ENCODE measurements around the gene CPNE5. TPM values are rescaled to one million over a fixed set of nuclear protein-coding genes. Genes with fewer than 3 reads are reported as not detected.

The CPNE5 gene
- total and polyA plus RNA-seq, 2 of the 4 experiments (the other 2 are of a cell fraction): 0.07 TPM; not detected in 1

DNA sequence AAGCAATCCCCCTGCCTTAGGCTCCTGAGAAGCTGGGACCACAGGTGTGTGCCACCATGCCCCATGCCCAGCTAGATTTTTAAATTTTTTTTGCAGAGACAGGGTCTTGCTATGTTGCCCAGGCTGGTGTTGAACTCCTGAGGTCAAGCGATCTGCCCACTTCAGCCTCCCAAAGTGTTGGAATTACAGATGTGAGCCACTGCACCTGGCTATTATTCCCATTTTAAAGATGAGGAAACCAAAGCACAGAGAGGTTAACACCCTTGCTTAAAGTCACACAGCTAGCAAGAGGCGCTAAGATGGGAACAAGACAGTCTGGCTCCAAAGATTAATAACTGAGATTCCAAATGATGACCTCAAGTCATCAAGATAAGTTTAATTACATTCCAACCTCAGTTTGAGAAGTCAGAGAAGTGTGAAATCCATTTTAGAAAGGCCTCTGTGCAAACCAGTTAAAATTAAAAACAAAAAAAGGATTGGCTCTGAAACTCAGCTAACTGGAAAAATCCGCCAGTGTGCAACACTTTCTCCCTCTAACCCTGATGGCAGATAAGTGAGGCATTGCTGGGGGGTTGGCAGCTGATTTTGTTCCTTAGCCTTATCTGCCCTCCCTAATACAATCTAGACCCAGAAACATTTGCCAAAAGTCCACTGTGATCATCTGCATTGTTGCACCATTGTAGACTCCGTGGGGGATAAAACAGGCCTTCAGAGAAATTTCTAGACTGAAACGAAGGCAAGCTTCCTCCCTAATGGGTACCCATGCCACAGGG is 55.5 kb downstream of the CPNE5 start (continued):
- no peak for TF ChIP-seq FOS (IDR thresholded peaks at IDR 0.05; ENCODE audit: low read depth, low read length)

DNA sequence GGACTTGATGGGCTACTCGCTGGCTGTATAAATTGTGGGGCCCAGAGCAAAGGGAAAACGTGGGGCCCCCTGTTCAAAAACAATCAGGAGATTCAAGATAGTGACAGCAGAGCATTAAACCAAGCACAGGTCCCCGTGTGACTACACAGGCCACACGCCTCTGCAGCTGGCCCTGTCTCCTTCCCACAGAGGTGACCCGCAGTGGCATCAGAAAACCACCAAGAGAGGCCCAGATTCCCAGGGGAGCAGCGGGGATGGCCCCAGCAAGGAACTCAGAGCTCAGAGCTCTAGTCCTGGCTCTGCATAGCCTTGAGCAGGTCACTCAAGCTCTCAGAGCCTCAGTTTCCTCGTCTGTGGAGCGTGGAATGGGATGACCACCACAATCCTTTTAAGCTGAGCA is 57.6 kb downstream of the CPNE5 start:
- H3K4me1 ChIP-seq (ENCODE audit: control insufficient read depth, insufficient read depth, low read length): no peaks in the 10 kb centered on the region
- H3K27me3 ChIP-seq (ENCODE audit: control insufficient read depth, insufficient read depth, low read length): peaks cover 42% of the 10 kb centered on the region
- ATAC-seq (ENCODE audit: low read depth) (no peak), DNase-seq (no peak)
- H4K91ac ChIP-seq (ENCODE audit: insufficient read depth, low read depth, low read length): no peak overlapping the region
- 59% methylated on average over 7 of the region's 8 CpGs; no CpG with 5 or more reads in 1 of the 2 experiments for WGBS, 2 experiments (ENCODE audit: extremely low coverage in 2 of 2, insufficient read length in 1 of 2)
- TF ChIP-seq NFE2L2 (IDR thresholded peaks at IDR 0.05; ENCODE audit: low read depth, low read length): no peak
- no peak overlapping the region for H2BK5ac ChIP-seq (ENCODE audit: low read depth, low read length, poor library complexity, severe bottlenecking)
- intact Hi-C loops (cut with micrococcal nuclease): no loop called here
- no peak overlapping the region for H4K8ac ChIP-seq (ENCODE audit: low read depth in 2 of 2, low read length in 2 of 2)
- no peak overlapping the region for H3K56ac ChIP-seq (ENCODE audit: extremely low read depth, insufficient read depth, low read length)
- H3K23ac ChIP-seq (ENCODE audit: low read depth, low read length): no peak overlapping the region
- H2AK5ac ChIP-seq (ENCODE audit: low read depth, low read length): no peak overlapping the region
- H3K4me2 ChIP-seq (ENCODE audit: low read depth, low read length): no peak overlapping the region
- H3K79me1 ChIP-seq (ENCODE audit: low read depth in 1 of 2, low read length in 2 of 2): no peaks in the 10 kb centered on the region
- H4K5ac ChIP-seq (ENCODE audit: low read depth, low read length): no peak overlapping the region
- no peaks in the 10 kb centered on the region for H3K36me3 ChIP-seq (ENCODE audit: control insufficient read depth, insufficient read depth, low read length)
- no peak overlapping the region for H3K18ac ChIP-seq (ENCODE audit: low read depth, low read length)
- dilution Hi-C loops (cut with HindIII; ENCODE audit: low sequenced_read_pairs, unreplicated experiment): no loop called here
- no peaks in the 10 kb centered on the region; the same call in 1 of the 2 replicates for H3K9me1 ChIP-seq (ENCODE audit: insufficient read depth, low read length)
- no peak overlapping the region for H3K9ac ChIP-seq (ENCODE audit: low read depth, low read length)
- CTCF ChIA-PET: interaction anchor here (1.3 kb wide), 1 partner anchor 15 kb away, joined by 8 read pairs; no protein-coding TSS in a partner anchor
- H3K14ac ChIP-seq (replicated peaks; ENCODE audit: low read depth, low read length): no peak overlapping the region
- no peak overlapping the region for H2BK15ac ChIP-seq (ENCODE audit: low read depth, low read length)
- no peak overlapping the region for H3K4me3 ChIP-seq (ENCODE audit: insufficient read depth, low read depth, low read length)
- POLR2A ChIA-PET (ENCODE audit: unreplicated experiment): no interaction called here
- H2AFZ ChIP-seq (replicated peaks; ENCODE audit: low read length, poor library complexity): no peak overlapping the region
- in situ Hi-C loops (cut with MboI; ENCODE audit: low sequenced_read_pairs): no loop called here
- no peak overlapping the region for H3K4ac ChIP-seq (ENCODE audit: low read depth, low read length)
- H4K20me1 ChIP-seq (ENCODE audit: insufficient read depth, low read length): no peaks in the 10 kb centered on the region
- BruUV-seq (replicated peaks): no TSS peak
- no peak overlapping the region for H2BK120ac ChIP-seq (ENCODE audit: low read depth, low read length)
- H2BK20ac ChIP-seq (ENCODE audit: low read depth, low read length): no peak overlapping the region
- no peak overlapping the region for H2AK9ac ChIP-seq (replicated peaks; ENCODE audit: low read depth, low read length, poor library complexity)
- no peaks in the 10 kb centered on the region for H3K9me3 ChIP-seq (ENCODE audit: control insufficient read depth, insufficient read depth, low read length)
- H3K27ac ChIP-seq (ENCODE audit: insufficient read depth, low read length): no peak overlapping the region
